HepG2 (cell line): ENCODE measurements around the gene SLFNL1. TPM values are rescaled to one million over a fixed set of nuclear protein-coding genes. Genes with fewer than 3 reads are reported as not detected.

Source experiments
- BCLAF1 ChIP-seq: fragments of 450-650 bp; IDR thresholded peaks from 2 replicates; pipeline ENCODE4 v1.6.1; 2017; ENCODE audit warnings: mild to moderate bottlenecking
- HBP1 ChIP-seq: IDR thresholded peaks from 2 replicates; pipeline ENCODE4 v1.6.1; 2016; ENCODE audit warnings: low read depth, control low read depth
- HNF1A ChIP-seq, 2 experiments: sonication (generic) in 1 of 2; formaldehyde crosslinking in 1 of 2; IDR thresholded peaks; 2 replicates each; pipeline versions ENCODE4 v1.4.0 to v1.6.1; 2016 to 2020; ENCODE audit warnings: borderline replicate concordance in 1 of 2, low read depth in 1 of 2, mild to moderate bottlenecking in 1 of 2, missing genetic modification reagents in 1 of 2
- HNRNPLL ChIP-seq: fragments of 200-400 bp; formaldehyde crosslinking; IDR thresholded peaks from 2 replicates; pipeline ENCODE4 v1.6.1; 2017; ENCODE audit warnings: mild to moderate bottlenecking, low read depth, low read length; ENCODE audit not compliant: poor library complexity, severe bottlenecking
- SAP130 ChIP-seq: IDR thresholded peaks from 2 replicates; pipeline ENCODE4 v1.6.1; 2016; ENCODE audit warnings: low read depth
- TCF12 ChIP-seq, 2 experiments: fragments of 450-650 bp in 1 of 2; sonication (generic) in 1 of 2; formaldehyde crosslinking in 1 of 2; IDR thresholded peaks; 2 replicates each; pipeline versions ENCODE4 v1.6.1 to v1.8.0; 2017 to 2022; ENCODE audit warnings: antibody characterized with exemption in 1 of 2, mild to moderate bottlenecking in 1 of 2, missing genetic modification reagents in 1 of 2, moderate library complexity in 1 of 2
- YEATS4 ChIP-seq: sonication (generic); formaldehyde crosslinking; IDR thresholded peaks from 2 replicates; pipeline ENCODE4 v1.4.0; 2020; ENCODE audit warnings: missing genetic modification reagents, borderline replicate concordance
- ZNF280B ChIP-seq: sonication (generic); formaldehyde crosslinking; IDR thresholded peaks from 2 replicates; pipeline ENCODE4 v1.5.0; 2020; ENCODE audit warnings: missing genetic modification reagents, mild to moderate bottlenecking, borderline replicate concordance
- ZSCAN5A ChIP-seq: sonication (generic); formaldehyde crosslinking; IDR thresholded peaks from 2 replicates; pipeline ENCODE4 v1.8.0; 2022; ENCODE audit warnings: mild to moderate bottlenecking, missing genetic modification reagents, borderline replicate concordance
- ZXDC ChIP-seq: sonication (generic); formaldehyde crosslinking; IDR thresholded peaks from 2 replicates; pipeline ENCODE4 v1.5.0; 2020; ENCODE audit warnings: mild to moderate bottlenecking, missing genetic modification reagents
- polyA plus RNA-seq, 8 experiments: library from polyadenylated mRNA; depleted of rRNA in 3 of 8; stranded (reverse) in 7 of 8; unstranded in 1 of 8; fragments of >200 nt; fragmentation: Illumina TruSeq in 4 of 8; extraction: Trizol in 4 of 8; gene quantifications; 2 replicates each; pipeline versions ENCODE4 v1.2.1 to v1.2.3, GENCODE V29; 2011 to 2016; ENCODE audit warnings: low read depth in 4 of 8, missing spikeins in 1 of 8, mixed read lengths in 1 of 8; ENCODE audit not compliant: insufficient read depth in 1 of 8
- total RNA-seq, 5 experiments: library from RNA; depleted of rRNA; stranded (reverse); fragments of >200 nt; fragmentation: Illumina TruSeq; extraction: Trizol; gene quantifications; 2 replicates each; pipeline ENCODE4 v1.2.3, GENCODE V29; 2016; ENCODE audit warnings: low read depth in 1 of 5

SLFNL1 gene
- total and polyA plus RNA-seq, 2 of the 13 experiments (the other 11 are each of a cell fraction or from before 2014, with no cell fraction given): 0.07 to 0.20 TPM

GRCh38 chr1:40979241-40980067 is 42.1 kb downstream of the SLFNL1 start, which contains the start of gene CTPS1 (continued):
- TF ChIP-seq HBP1 (peak; percentile 44; the same call in 1 of the 2 replicates), YEATS4 (peak; percentile 87), BCLAF1 (no peak), TCF12 (IDR thresholded peaks at IDR 0.05) (no peak), TCF12 (CRISPR knock-in tag; IDR thresholded peaks at IDR 0.05) (peak; percentile 65; the same call in 1 of the 2 replicates), ZSCAN5A (CRISPR knock-in tag) (0 out of 2 replicates have a peak, but pooled peaks have one; percentile 21), ZXDC (CRISPR knock-in tag) (0 out of 2 replicates have a peak, but pooled peaks have one; percentile 49), HNRNPLL (peak; percentile 47), ZNF280B (peak; percentile 59; the same call in 1 of the 2 replicates), HNF1A (IDR thresholded peaks at IDR 0.05; ENCODE audit: low read depth) (no peak), HNF1A (CRISPR knock-in tag; IDR thresholded peaks at IDR 0.05; ENCODE audit: borderline replicate concordance) (0 out of 2 replicates have a peak, but pooled peaks have one; percentile 45), SAP130 (CRISPR knock-in tag) (peak; percentile 71)
